Chondrocyte (in vitro differentiated cells): ENCODE measurements around the gene USP47. TPM values are rescaled to one million over a fixed set of nuclear protein-coding genes. Genes with fewer than 3 reads are reported as not detected.
A peak's percentile ranks its signal among the peaks of the same experiment; 100 is the strongest.

ENCODE experiments used
- DNase-seq: peaks from one replicate; pipeline ENCODE4 v3.0.0; 2021; ENCODE audit warnings: mixed read lengths, low spot score
- H3K27ac Mint-ChIP-seq: one replicate; pipeline ENCODE4 v1.8.0; 2021; ENCODE audit warnings: mild to moderate bottlenecking, moderate library complexity, mixed read lengths; ENCODE audit not compliant: unreplicated experiment
- H3K27me3 Mint-ChIP-seq: 2 replicates; pipeline ENCODE4 v1.8.0; 2021; ENCODE audit warnings: low read depth, mixed read lengths
- H3K36me3 Mint-ChIP-seq: 2 replicates; pipeline ENCODE4 v1.8.0; 2021; ENCODE audit warnings: low read depth, mixed read lengths
- H3K4me1 Mint-ChIP-seq: 2 replicates; pipeline ENCODE4 v1.8.0; 2021; ENCODE audit warnings: low read depth, mild to moderate bottlenecking, mixed read lengths
- H3K4me3 Mint-ChIP-seq: one replicate; pipeline ENCODE4 v1.8.0; 2021; ENCODE audit warnings: mild to moderate bottlenecking, moderate library complexity, mixed read lengths; ENCODE audit not compliant: unreplicated experiment
- H3K9me3 Mint-ChIP-seq: 2 replicates; pipeline ENCODE4 v1.8.0; 2021; ENCODE audit warnings: low read depth, mixed read lengths
- total RNA-seq: library from RNA; stranded (reverse); gene quantifications from 3 replicates; pipeline ENCODE4 v1.2.1, GENCODE V29; 2021
- TF ChIP-seq, protein P1 (sequence below): fragments of 200-600 bp; sonication (generic); IDR thresholded peaks from 2 replicates; pipeline ENCODE4 v1.5.0; 2021; ENCODE audit warnings: antibody characterized with exemption, mild to moderate bottlenecking, moderate library complexity

The USP47 gene
- total RNA-seq, 1 donor from 2014 or later, result 44.4 TPM

DNA sequence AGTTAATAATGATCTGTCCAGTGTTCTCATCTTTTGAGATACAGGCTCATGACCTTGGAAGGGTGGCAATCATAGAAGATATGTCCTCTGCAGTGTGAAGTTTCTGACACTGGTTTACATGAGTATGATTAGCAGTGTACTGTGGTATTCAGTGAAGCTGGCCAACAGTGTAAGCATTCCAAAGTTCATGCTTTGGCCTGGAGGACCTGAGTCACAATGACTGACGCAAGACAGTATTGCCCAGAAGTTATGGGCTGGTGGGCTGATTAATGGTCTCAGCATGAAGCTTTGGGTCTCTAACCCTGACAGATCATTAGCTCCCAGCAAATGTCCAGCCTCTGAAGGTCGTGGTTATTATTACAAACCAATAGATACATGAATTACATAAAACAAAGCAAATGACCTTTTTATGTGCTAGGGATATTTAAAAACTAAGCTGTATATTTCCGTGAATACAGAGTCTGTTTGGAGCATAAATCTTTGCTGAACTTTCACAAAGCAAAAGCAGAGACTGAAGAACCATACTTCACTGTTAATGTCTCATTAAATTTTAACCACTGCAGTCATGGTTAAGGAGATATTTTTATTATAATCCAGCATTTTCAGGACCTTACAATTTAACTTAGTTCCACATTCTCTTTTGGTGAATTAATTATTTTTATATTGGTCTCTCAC lies 28.3 kb upstream of the USP47 start:
- Mint-ChIP-seq H3K36me3 (no peaks in the 10 kb centered on the region), H3K4me3 (no peak overlapping the region), H3K9me3 (peaks cover 4% of the 10 kb centered on the region), H3K27me3 (no peaks in the 10 kb centered on the region), H3K27ac (peak overlapping the region; percentile 92), H3K4me1 (peaks cover 23% of the 10 kb centered on the region)
- DNase-seq, result no peak
- TF ChIP-seq, protein P1, sequence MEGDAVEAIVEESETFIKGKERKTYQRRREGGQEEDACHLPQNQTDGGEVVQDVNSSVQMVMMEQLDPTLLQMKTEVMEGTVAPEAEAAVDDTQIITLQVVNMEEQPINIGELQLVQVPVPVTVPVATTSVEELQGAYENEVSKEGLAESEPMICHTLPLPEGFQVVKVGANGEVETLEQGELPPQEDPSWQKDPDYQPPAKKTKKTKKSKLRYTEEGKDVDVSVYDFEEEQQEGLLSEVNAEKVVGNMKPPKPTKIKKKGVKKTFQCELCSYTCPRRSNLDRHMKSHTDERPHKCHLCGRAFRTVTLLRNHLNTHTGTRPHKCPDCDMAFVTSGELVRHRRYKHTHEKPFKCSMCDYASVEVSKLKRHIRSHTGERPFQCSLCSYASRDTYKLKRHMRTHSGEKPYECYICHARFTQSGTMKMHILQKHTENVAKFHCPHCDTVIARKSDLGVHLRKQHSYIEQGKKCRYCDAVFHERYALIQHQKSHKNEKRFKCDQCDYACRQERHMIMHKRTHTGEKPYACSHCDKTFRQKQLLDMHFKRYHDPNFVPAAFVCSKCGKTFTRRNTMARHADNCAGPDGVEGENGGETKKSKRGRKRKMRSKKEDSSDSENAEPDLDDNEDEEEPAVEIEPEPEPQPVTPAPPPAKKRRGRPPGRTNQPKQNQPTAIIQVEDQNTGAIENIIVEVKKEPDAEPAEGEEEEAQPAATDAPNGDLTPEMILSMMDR, result no peak

GRCh38 chr11:11814614-11815452 lies 26.9 kb upstream of the USP47 start:
- DNase-seq, result no peak
- Mint-ChIP-seq H3K4me3 (no peak overlapping the region), H3K27me3 (no peaks in the 10 kb centered on the region), H3K9me3 (peaks cover 4% of the 10 kb centered on the region), H3K27ac (no peak overlapping the region), H3K4me1 (peaks cover 13% of the 10 kb centered on the region), H3K36me3 (no peaks in the 10 kb centered on the region)
- TF ChIP-seq, protein P1, result no peak

DNA sequence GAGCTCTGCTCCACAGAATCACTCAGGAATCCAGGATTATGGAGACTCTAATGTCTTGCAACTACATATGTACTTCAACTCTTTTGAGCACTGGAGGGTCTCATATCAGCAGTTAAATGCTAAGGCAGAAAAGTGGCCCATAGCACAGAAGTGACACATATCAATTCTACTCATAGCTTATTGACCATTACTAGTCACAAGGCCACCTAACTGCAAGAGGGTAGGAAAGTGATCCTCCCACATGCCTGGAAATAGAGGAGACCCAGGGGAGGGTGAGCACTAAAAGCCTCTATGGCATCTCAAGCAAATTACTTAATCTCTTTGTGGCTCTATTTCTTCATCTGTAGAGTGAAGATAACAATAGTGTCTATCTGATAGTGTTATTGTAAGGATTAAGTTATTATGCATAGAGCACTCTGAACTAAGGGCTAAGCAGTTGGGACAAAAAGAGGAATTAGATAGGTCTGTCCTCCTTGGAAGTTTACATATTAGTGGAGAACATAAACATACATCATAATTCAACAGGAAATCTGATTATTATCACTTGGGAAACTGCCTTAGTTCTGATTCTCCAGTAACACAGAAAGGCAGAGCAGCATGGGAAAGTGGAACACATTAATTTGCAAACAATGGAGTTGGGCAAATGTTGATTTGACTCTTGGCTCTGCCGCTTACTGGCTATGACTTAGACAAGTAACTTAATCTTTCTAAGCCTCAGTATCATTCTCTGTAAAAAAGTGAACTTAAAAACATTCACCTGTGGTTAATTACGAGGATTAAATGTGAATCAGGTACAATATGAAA lies 25.1 kb upstream of the USP47 start:
- TF ChIP-seq, protein P1, result no peak
- H3K4me1 Mint-ChIP-seq, result peaks cover 13% of the 10 kb centered on the region
- no peak overlapping the region for H3K27ac Mint-ChIP-seq
- DNase-seq, result no peak
- no peak overlapping the region for H3K4me3 Mint-ChIP-seq
- peaks cover 4% of the 10 kb centered on the region for H3K9me3 Mint-ChIP-seq
- H3K36me3 Mint-ChIP-seq, result no peaks in the 10 kb centered on the region
- no peaks in the 10 kb centered on the region for H3K27me3 Mint-ChIP-seq

GRCh38 chr11:11817957-11818356 lies 23.8 kb upstream of the USP47 start:
- DNase-seq, result no peak
- H3K36me3 Mint-ChIP-seq, result no peaks in the 10 kb centered on the region
- TF ChIP-seq, protein P1, result no peak
- H3K9me3 Mint-ChIP-seq, result peaks cover 4% of the 10 kb centered on the region
- H3K4me3 Mint-ChIP-seq, result no peak overlapping the region
- no peaks in the 10 kb centered on the region for H3K27me3 Mint-ChIP-seq
- H3K4me1 Mint-ChIP-seq, result peaks cover 8% of the 10 kb centered on the region
- H3K27ac Mint-ChIP-seq, result no peak overlapping the region
